ENCODE measurements around the gene MAP4.
"Not testable (repeated sequence)": the region's sequence is repeated elsewhere in the genome, so short reads cannot be mapped to it uniquely, and the experiment has no call there.

Gene MAP4

GRCh38 chr3:48016301-48016973 is at the start of gene MAP4:
MAP4 (minus strand) TSS chr3:48016416; CDS start chr3:47998860, 17,556 bp downstream.
- in situ Hi-C loops (cut with HindIII; ENCODE audit: low sequenced_read_pairs): no loop called here

DNA sequence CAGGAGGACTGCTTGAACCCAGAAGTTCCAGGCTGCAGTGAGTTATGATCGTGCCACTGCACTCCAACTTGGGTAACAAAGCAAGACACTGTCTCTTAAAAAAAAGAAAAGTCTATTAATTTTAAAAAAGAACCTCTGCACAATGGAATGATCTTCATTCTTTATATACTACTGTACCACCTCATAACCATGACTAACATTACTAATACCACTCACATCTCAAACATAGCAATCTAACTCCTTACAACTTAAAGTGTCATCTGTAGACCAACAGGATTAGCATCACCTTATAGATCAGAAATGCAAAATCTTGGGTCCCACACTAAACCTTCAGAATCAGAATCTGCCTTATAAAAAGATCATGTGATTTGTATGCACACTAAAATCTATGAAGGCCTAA is 48.8 kb upstream of the MAP4 start:
- in situ Hi-C loops (cut with HindIII; ENCODE audit: low sequenced_read_pairs): no loop called here

- in situ Hi-C loops (cut with HindIII; ENCODE audit: low sequenced_read_pairs): no loop called here
Observed at GRCh38 chr3:48064292-48064829, 48.1 kb upstream of the MAP4 start.

- in situ Hi-C loops (cut with HindIII; ENCODE audit: low sequenced_read_pairs): not testable (repeated sequence)
Observed at GRCh38 chr3:48061586-48061985, 45.4 kb upstream of the MAP4 start.

DNA sequence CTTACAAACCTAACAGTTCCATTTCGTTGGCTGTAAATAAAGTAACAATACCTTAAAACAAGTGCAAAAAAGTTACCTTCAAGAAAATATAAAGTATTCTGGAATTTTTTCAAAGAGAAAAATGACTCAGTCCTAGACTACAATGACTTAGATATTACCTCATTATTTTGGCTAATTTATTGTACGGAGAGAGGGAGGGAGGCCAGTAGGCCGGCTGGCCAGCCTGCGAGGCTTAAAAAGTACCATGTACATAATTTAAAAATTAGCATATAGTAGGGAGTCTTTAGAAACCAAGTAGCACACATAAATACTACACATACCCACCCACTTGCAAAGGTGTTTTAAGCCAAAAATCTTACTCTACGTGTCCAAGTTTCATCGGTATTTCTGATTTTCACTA is 41.9 kb upstream of the MAP4 start:
- in situ Hi-C loops (cut with HindIII; ENCODE audit: low sequenced_read_pairs): no loop called here

DNA sequence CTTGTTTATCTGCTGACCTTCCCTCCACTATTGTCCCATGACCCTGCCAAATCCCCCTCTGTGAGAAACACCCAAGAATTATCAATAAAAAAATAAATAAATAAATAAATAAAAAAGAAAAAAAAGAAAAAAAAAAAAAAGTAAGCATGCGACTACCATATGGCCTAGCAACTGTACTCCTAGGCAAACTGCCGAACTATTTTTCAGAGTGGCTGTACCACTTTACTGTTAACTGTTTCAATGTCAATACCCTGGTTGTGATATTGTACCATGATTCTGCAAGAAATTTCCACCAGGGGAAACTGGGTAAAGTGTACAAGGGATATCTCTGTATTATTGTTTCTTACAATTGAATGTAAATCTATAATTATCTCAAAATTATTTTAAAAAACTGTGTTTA is 41.3 kb upstream of the MAP4 start:
- in situ Hi-C loops (cut with HindIII; ENCODE audit: low sequenced_read_pairs): no loop called here

GRCh38 chr3:48047841-48048464 is 31.7 kb upstream of the MAP4 start:
- in situ Hi-C loops (cut with HindIII; ENCODE audit: low sequenced_read_pairs): no loop called here

- in situ Hi-C loops (cut with HindIII; ENCODE audit: low sequenced_read_pairs): no loop called here
Observed at GRCh38 chr3:48042071-48042760, 26.0 kb upstream of the MAP4 start.

DNA sequence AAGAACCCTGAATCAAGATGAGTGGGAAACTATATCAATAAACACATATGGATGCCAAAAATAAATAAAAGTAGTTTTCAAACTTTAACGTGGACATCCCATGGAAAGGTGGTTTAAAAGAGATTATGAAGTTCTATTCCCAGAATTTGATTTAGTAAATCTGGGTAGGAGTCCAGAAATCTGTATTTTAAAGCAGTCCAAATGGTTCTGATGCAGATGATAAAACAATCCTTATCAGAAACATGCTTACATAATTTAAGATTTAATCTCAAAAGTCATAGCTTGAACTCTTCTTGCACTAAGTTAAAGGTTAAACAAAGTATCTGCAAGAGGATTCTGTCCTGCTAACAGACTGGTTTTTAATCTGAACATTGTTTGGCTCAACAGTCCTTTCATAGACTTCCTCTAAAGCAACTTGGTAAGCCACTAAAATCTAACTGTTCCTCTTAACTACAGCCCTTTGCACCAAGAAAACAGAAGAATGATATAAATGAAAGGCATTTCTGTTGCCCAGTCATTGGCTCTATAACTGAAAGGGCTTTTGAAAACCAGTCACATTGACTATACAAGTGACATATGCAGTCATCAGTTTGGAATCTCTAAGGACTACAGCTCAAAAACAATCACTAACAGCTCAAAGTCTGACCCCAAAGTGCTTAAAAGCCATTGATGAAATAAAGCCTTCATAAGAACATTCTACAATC is 23.4 kb upstream of the MAP4 start:
- in situ Hi-C loops (cut with HindIII; ENCODE audit: low sequenced_read_pairs): no loop called here

DNA sequence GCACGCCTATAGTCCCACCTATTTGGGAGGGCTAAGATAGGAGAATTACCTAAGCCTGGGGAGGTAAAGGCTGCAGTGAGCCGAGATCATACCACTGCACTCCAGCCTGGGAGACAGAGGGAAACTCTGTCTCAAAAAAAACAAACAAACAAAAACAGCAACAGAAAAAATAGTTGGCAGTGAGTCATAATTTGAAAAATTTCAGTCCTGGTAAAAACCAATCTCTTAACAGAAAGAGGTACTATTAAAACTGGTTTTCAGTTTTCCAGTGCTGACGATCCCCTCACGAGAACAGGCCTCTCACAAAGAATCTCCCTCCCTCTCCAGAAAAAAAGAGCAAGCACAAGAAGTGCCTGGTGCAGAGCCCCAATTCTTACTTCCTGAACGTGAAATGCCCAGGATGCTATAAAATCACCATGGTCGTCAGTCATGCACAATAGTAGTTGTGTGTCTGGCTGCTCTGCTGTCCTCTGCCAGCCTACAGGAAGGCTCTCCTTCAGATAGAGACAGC is 22.8 kb upstream of the MAP4 start:
- in situ Hi-C loops (cut with HindIII; ENCODE audit: low sequenced_read_pairs): no loop called here

DNA sequence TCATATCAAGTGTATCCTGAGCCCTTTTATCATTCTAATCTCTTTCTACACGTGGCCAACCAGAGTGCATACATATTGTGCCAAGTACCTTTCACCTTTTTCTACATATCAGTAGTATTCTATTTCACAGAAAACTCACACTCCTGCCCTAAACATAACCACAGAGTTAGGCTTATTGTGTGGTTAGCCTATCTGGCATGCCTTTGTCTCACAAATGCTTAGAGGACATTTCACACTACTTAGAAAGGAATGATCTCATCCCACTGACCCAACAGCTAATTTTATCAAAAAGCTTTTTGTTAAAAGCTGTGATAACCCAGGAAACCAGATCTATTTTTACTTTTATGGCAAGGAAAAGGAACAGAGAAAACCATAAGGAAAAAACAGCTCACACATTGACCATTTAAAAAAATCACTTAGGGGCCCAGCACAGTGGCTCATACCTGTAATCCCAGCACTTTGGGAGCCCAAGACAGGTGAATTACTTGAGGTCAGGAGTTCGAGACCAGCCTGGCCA is 17.8 kb upstream of the MAP4 start:
- in situ Hi-C loops (cut with HindIII; ENCODE audit: low sequenced_read_pairs): loop anchor here (5.0 kb wide), 2 partner anchors 42 to 68 kb away; no protein-coding TSS in a partner anchor

GRCh38 chr3:48030188-48030587 is 14.0 kb upstream of the MAP4 start:
- in situ Hi-C loops (cut with HindIII; ENCODE audit: low sequenced_read_pairs): loop anchor here (5.0 kb wide), 2 partner anchors 38 to 72 kb away; no protein-coding TSS in a partner anchor

DNA sequence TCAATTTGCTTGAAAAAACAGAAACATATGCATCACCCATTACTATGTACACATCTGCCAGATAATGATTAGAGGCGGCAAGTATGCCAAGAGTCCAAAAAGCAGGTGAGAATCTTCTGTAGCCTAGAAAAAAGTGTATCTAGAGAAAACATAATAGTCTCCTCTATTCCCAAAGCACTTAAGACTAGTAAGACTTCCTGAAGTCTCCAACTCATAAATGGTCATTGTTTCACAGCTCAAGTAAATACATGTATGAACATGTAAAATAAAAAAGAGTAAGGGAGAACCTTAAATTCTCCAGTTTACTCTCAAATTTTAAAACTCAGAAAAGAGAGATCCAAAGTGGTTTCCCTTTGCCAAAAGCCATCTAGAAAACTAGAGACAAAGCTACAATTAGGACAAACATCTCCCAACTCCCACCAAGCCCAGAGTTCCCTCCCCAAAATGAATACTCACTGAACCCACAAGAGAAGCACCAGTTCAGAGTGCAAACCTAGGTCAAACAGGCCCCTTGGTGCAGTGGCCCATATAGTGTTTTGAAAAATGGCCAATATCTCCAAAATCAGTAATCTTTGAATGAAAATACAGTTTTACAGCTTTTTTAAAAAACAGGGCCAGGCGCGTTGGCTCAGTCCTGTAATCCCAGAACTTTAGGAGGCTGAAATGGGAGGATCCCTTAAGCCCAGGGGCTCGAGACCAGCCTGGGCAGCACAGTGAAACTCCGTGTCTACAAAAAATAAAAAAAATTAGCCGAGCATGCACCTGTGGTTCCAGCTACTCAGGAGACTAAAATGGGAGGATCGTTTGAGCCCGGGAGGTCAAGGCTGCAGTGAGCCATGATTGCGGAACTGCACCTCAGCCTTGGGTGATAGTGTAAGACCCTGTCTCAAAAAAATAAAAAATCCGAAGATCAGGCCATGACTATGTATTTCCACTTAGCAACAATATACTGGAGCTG is 11.0 kb upstream of the MAP4 start:
- in situ Hi-C loops (cut with HindIII; ENCODE audit: low sequenced_read_pairs): no loop called here

DNA sequence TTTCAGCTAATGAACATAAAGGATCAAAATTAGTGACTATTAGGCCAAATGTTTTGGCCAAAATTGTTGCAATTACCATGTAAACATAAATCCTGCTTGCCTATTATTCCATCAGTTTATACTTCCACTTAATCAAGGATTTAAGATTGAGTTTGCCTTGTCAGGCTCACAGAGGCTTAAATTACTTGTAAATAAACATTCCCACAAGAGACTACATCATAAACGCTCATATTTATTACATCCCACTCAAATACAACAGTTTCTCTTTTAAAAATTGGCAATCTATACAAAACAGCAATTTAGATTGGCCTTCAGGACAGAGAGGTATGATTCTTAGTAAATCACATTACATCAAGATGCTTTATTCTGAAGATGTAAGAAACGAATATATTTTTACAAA is 9.9 kb upstream of the MAP4 start:
- in situ Hi-C loops (cut with HindIII; ENCODE audit: low sequenced_read_pairs): no loop called here

- in situ Hi-C loops (cut with HindIII; ENCODE audit: low sequenced_read_pairs): no loop called here
Observed at GRCh38 chr3:48024401-48024800, 8.2 kb upstream of the MAP4 start.

DNA sequence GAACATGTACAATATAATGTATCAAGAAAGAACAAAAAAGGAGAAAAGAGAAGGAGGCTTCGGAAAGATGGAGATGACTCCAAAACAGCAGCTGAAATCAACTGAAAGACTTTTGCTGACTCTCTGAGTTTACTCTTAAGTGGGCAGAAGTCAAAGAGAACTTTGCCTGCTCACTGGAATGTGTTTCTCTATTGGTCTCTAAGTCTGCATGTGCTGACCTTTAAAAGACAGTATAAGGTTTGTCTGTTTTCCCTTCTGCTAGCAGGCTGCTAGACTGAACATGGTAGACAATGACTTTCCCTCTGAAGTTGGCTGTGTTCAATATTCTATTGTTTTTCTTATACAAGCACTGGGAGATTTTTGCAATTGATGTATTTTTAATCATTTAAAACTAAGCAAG is 7.2 kb upstream of the MAP4 start:
- in situ Hi-C loops (cut with HindIII; ENCODE audit: low sequenced_read_pairs): no loop called here

- in situ Hi-C loops (cut with HindIII; ENCODE audit: low sequenced_read_pairs): no loop called here
Observed at GRCh38 chr3:48022178-48022577, 6.0 kb upstream of the MAP4 start.

DNA sequence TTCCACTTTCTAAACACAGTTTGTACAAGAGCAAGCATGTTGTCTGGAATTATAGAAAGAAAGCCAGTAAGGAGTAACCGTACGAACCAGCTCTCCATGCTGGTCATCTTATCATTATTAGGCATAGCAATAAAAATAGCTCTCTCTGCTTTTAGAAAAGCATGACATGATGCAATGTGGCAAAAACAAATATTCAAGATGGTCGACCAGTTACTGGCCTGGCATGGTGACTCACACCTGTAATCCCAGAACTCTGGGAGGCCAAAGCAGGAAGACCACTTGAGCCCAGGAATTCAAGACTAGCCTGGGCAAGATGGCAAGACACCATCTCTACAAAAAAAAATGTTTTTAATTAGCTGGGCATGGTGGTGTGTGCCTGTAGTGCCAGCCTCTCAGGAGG is 2.6 kb upstream of the MAP4 start:
- in situ Hi-C loops (cut with HindIII; ENCODE audit: low sequenced_read_pairs): no loop called here

DNA sequence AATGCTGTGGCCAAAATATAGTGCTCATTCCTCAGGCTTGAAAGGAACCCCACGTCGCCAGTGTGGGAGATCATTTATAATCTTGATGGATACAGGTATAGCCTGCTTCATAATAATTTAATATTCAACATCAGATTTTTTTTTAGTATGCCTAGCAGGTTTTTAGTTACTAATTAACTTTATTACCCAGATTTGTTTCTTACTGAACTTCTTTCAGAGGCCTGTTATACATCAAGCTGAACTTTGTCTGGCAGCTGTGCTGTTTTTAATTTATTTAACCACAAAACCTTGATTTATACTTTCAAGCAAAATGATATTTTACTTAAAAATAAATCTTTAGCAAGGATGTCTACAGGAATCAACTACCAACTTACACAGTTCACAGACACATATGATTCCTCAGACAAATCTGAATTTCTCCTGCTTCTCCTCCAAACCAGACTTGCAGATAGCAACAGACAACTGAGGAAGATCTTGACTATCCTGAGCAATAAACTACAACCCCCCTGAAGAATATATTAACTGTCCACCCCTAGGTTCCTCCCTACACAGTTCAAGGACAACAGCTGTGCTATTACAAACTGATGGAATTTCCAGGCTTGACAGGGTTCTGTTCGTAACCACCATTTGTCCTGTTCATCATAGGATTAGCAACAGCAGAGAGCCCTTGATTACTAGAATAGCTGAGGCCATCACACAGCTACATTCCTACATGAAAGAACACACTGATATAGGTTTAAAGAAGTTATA is 610 bp downstream of the MAP4 start:
- in situ Hi-C loops (cut with HindIII; ENCODE audit: low sequenced_read_pairs): no loop called here

All from endothelial cell of hepatic sinusoid (primary cell).